Activated CD8-positive, alpha-beta T cell treated with anti-CD3 and anti-CD28 coated beads, Interleukin-2, amount 10 ng/mL, durations not matched to agents 7 days and 5 days (primary cell): ENCODE measurements around the gene RNF220. TPM values are rescaled to one million over a fixed set of nuclear protein-coding genes. Genes with fewer than 3 reads are reported as not detected.

Source experiments
- ATAC-seq: fragments of 150-1000 bp; cut with Tn5 transposase; one replicate; pipeline ENCODE4 v1.10.0; 2021; ENCODE audit warnings: moderate library complexity
- CTCF ChIA-PET: fragments of 350-600 bp; sonication (Branson Sonifier 250); formaldehyde crosslinking; loops from one replicate; lab custom pipeline; 2021; ENCODE audit warnings: antibody characterized with exemption; lab: Charles Lee
- POLR2A ChIA-PET: fragments of 350-600 bp; sonication (Branson Sonifier 250); formaldehyde crosslinking; loops from one replicate; lab custom pipeline; 2021; ENCODE audit warnings: antibody characterized with exemption; lab: Charles Lee
- DNase-seq: peaks from one replicate; pipeline ENCODE4 v3.0.0-alpha.2; 2020
- H3K27ac Mint-ChIP-seq: one replicate; pipeline ENCODE4 v1.8.0; 2021; ENCODE audit warnings: mild to moderate bottlenecking, mixed read lengths
- H3K27me3 Mint-ChIP-seq: one replicate; pipeline ENCODE4 v1.8.0; 2021; ENCODE audit warnings: low read depth, mixed read lengths
- H3K36me3 Mint-ChIP-seq: one replicate; pipeline ENCODE4 v1.8.0; 2021; ENCODE audit warnings: low read depth, mixed read lengths
- H3K4me1 Mint-ChIP-seq: one replicate; pipeline ENCODE4 v1.8.0; 2021; ENCODE audit warnings: low read depth, mixed read lengths
- H3K4me3 Mint-ChIP-seq: one replicate; pipeline ENCODE4 v1.8.0; 2021; ENCODE audit warnings: mild to moderate bottlenecking, mixed read lengths
- H3K9me3 Mint-ChIP-seq: one replicate; pipeline ENCODE4 v1.8.0; 2022; ENCODE audit warnings: mixed read lengths; ENCODE audit not compliant: insufficient read depth
- total RNA-seq, 2 experiments: library from RNA; stranded (reverse); gene quantifications; one replicate each; pipeline ENCODE4 v1.2.3, GENCODE V29; 2021

Gene RNF220
- total RNA-seq, 2 experiments from 2014 or later: 79.5 to 87.2 TPM

GRCh38 chr1:44483089-44483874 is 78.2 kb downstream of the RNF220 start:
- Mint-ChIP-seq H3K27ac (no peak overlapping the region), H3K9me3 (no peaks in the 10 kb centered on the region), H3K4me1 (no peaks in the 10 kb centered on the region), H3K36me3 (no peaks in the 10 kb centered on the region), H3K4me3 (no peak overlapping the region), H3K27me3 (peaks cover 30% of the 10 kb centered on the region)
- DNase-seq: no peak
- POLR2A ChIA-PET: no interaction called here
- CTCF ChIA-PET: no interaction called here
- no peak for ATAC-seq

DNA sequence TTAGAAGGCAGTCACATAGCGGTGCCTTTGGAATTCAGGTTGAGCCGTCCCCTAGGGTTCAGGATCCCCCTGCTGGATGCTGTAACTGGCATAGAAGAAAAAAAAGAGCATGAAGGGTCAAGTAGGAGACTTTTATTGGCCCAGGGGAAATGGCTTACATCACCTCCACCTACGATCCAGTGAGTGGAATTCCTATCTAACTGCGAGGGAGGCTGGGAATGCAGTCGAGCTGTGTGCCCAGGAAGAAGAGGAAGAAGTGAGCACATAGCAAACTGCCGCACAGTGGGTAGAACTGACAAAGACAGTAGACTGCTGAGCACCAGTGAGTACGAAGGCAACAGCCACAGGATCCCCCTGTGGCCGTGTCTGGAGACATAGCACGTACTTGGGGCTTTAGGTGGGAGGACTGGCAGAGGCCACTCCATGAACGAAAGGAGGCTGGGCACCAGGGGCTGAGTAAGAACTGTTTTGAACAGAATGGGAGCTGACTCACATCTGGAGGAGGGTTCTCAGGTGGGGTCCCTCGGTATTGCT is 79.2 kb downstream of the RNF220 start:
- no peak overlapping the region for H3K4me3 Mint-ChIP-seq
- no peaks in the 10 kb centered on the region for H3K4me1 Mint-ChIP-seq
- H3K27me3 Mint-ChIP-seq: peaks cover 30% of the 10 kb centered on the region
- CTCF ChIA-PET: no interaction called here
- H3K27ac Mint-ChIP-seq: no peak overlapping the region
- H3K9me3 Mint-ChIP-seq: no peaks in the 10 kb centered on the region
- ATAC-seq (no peak), DNase-seq (no peak)
- no peaks in the 10 kb centered on the region for H3K36me3 Mint-ChIP-seq
- POLR2A ChIA-PET: no interaction called here

DNA sequence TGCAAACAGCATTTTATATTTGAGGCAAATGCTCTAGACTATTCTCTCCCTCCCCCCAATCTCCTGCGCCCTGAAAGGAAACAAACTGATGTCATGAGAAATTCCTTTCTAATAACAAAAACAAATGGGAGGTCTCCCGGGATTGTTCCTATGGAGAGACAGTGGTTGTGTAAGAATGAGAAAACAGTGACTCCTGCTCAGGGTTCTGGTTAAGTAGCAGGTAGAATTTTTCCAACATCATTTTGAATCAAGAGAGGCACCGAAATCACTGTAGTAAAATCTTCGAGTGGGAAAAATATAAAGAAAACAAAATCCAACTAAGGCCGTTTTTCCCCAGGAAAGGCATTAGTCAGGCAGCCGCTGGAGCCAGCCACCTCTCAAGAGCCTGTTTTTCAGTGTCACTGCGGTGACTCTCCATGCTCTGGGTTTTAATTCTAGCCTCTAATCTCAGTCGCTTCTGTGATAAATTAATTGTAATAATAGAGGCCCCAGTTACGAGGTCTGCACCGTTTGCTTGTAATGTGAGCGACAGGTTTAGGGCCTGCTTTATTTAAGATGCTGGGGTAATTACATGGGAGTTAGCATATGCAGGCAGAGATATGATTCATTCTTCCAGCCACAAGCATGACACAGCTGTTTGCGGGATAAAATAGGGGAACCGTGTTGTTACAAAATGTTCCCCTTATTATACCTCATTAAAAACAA is 80.3 kb downstream of the RNF220 start:
- DNase-seq (no peak), ATAC-seq (no peak)
- Mint-ChIP-seq H3K27ac (no peak overlapping the region), H3K9me3 (no peaks in the 10 kb centered on the region), H3K4me3 (no peak overlapping the region), H3K27me3 (peaks cover 25% of the 10 kb centered on the region), H3K36me3 (no peaks in the 10 kb centered on the region), H3K4me1 (no peaks in the 10 kb centered on the region)
- ChIA-PET POLR2A (no interaction called here), CTCF (no interaction called here)

DNA sequence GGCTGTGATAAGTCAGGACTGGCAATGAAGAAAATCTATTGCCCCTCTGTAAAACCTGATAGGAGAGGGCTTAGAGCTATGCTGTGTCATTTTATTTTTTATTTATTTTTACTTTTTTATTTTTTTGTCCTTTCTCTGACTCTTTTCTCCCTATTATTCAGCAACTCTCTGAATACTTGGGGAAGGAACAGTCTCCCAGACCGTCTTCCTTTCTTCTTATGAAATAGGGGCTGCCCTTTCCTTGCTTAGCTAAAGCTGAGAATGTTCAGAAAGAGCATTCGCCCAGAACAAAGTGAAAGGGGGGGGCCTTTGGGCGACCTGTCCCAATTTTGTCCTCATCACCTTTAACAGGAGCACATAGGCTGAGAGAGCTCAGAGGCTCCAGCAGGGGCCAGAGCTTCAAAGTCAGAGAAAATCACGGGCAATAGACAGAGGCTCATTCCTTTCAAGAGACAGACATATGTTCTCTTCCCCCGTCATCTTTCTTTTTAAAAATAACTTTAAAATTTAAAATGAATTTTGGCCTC is 80.9 kb downstream of the RNF220 start:
- no peak overlapping the region for H3K4me3 Mint-ChIP-seq
- H3K27ac Mint-ChIP-seq: no peak overlapping the region
- no peaks in the 10 kb centered on the region for H3K4me1 Mint-ChIP-seq
- ATAC-seq (no peak), DNase-seq (no peak)
- no peaks in the 10 kb centered on the region for H3K9me3 Mint-ChIP-seq
- ChIA-PET CTCF (no interaction called here), POLR2A (no interaction called here)
- H3K27me3 Mint-ChIP-seq: peaks cover 26% of the 10 kb centered on the region
- no peaks in the 10 kb centered on the region for H3K36me3 Mint-ChIP-seq

DNA sequence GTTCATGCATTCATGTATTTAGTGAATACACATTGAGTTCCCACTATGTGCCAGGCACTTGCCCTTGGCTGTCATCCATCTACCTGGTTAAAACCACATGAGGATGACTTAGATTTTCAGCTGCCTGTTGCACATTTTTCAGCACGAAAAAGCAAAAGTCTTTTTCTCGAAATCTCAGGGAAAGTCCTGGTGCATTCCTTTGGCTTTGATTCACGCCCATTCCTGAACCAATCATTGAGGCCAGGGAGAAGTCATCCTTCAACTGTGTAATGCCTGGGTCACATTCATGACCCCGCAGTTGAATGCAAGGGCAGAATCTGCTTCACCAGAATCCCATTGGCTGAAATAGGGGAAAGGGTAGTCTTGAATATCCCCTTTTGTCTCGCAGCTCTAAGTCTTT is 84.4 kb downstream of the RNF220 start:
- Mint-ChIP-seq H3K27me3 (peaks cover 17% of the 10 kb centered on the region), H3K4me3 (no peak overlapping the region), H3K9me3 (no peaks in the 10 kb centered on the region), H3K36me3 (no peaks in the 10 kb centered on the region), H3K4me1 (no peaks in the 10 kb centered on the region), H3K27ac (no peak overlapping the region)
- ATAC-seq: no peak
- DNase-seq: no peak
- ChIA-PET CTCF (no interaction called here), POLR2A (no interaction called here)

DNA sequence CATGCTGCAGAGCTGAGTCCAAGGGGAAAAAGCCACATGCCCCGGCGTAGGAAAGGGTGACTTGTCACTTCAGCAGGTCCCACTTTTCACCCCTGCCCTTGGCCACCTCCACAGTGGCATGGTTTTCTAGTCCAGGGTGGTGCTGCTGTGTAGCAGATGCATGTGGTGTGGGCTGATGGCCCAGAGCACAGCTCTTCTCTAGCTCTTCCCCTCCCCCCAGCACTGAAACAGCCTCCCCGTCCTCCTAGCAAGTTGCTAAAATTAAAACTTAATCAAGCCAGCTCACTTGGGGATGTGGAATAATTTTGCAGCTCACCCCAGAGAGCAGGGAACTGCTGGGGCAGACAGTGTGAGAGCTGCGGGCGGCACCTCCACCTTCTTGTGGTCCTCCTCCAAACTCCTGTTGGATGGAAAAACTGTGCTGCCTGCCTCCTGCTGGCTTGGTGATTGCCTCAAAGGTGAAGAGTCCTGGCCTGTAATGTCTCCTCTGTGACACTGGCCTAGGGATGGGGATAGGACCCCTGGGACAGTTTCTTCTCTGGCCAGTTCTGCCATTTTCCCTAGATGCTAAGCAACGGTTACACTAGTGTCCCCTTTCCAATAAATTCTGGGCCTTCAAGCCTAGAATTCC is 91.6 kb downstream of the RNF220 start:
- H3K27ac Mint-ChIP-seq: no peak overlapping the region
- DNase-seq (no peak), ATAC-seq (no peak)
- ChIA-PET CTCF (interaction anchor here (1.1 kb wide), 1 partner anchor 98 kb away, joined by 3 read pairs; no protein-coding TSS in a partner anchor), POLR2A (interaction anchor here (0.5 kb wide), 1 partner anchor 1097 kb away, joined by 3 read pairs; no protein-coding TSS in a partner anchor)
- H3K27me3 Mint-ChIP-seq: peaks cover 12% of the 10 kb centered on the region
- no peaks in the 10 kb centered on the region for H3K4me1 Mint-ChIP-seq
- no peaks in the 10 kb centered on the region for H3K36me3 Mint-ChIP-seq
- H3K4me3 Mint-ChIP-seq: no peak overlapping the region
- no peaks in the 10 kb centered on the region for H3K9me3 Mint-ChIP-seq

DNA sequence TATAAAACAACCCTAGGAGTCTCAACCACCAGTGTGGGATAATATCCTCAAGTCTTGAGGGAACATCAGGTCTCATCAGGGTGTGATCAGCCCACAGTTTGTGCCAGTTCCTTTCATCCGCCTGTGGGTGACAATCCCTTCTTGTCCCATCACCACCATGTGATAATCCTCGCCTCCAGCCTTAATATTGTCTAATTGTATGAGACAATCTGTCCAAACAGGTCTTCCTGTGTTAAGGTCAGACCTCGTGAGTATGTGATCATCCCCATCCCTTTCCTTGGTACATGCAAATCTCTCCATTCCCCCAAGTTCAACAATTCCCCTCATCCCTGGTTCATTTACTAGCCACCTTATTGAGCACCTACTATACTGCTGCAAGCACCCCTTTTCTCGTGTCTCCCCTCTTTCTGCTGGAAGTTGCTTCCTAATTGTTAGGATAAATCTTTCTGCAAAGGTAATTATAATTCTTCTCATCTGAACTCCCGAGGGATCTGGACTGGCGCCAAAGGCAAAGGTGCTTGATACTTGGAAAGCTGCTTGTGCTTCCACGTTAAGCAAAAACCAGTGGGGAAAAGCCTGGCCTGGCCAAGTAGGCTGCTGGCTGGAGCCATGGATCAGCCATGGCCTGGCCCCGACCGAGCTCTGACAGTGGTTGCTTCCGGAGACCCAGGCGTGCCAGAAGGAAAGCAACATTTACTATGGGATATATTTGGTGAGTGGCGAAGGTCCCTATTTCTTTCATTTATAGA is 92.5 kb downstream of the RNF220 start:
- Mint-ChIP-seq H3K27me3 (peaks cover 11% of the 10 kb centered on the region), H3K36me3 (no peaks in the 10 kb centered on the region), H3K27ac (no peak overlapping the region), H3K9me3 (no peaks in the 10 kb centered on the region), H3K4me3 (no peak overlapping the region), H3K4me1 (no peaks in the 10 kb centered on the region)
- ATAC-seq (no peak), DNase-seq (no peak)
- POLR2A ChIA-PET: no interaction called here
- CTCF ChIA-PET: no interaction called here

- H3K27me3 Mint-ChIP-seq: peaks cover 8% of the 10 kb centered on the region
- no peak overlapping the region for H3K4me3 Mint-ChIP-seq
- no peak for ATAC-seq
- no peak for DNase-seq
- H3K4me1 Mint-ChIP-seq: no peaks in the 10 kb centered on the region
- no peaks in the 10 kb centered on the region for H3K36me3 Mint-ChIP-seq
- H3K9me3 Mint-ChIP-seq: no peaks in the 10 kb centered on the region
- POLR2A ChIA-PET: no interaction called here
- CTCF ChIA-PET: no interaction called here
- no peak overlapping the region for H3K27ac Mint-ChIP-seq
Observed at GRCh38 chr1:44499306-44499705, 94.3 kb downstream of the RNF220 start.

DNA sequence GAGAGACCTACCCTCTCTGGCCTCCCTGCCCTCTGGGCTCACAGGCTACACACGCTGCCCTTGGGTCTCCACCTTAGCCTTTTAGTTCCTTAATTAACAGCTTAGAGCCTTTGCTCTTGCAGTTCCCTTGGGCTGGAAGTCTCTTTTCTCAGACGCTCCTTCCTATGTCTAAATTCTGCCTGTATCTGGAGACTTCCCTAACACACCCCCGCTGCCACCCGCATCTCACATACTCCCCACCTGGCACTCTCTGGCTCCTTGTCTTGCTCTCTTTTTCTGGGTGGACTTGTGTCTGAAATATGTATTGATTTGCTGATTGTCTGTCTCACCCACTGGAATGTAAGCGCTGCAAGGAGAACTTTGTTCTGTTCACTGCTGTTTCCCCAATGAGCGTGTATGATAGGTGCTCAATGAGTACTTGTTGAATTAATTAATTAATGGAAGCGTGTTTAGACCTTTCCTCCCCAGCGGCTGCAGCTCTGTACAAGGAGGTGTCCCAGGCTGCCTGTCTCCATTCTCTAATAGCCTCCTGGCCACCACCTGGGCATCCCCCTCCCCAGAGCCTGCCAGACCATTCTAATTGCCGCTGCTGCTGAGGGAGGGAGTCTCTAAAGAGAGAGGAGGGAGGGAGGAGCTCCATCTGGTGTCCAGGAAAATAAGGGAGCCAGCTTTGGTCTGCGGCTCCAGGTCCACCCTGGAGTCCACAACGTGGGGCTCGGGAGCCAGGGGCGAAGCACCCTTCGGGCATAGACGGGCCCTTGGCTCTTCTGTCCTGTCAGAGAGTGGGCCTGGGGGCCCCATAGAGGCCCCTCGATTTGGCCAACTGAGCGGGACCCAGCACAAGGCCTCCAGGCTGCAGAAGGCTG is 95.4 kb downstream of the RNF220 start:
- no peaks in the 10 kb centered on the region for H3K4me1 Mint-ChIP-seq
- H3K9me3 Mint-ChIP-seq: no peaks in the 10 kb centered on the region
- DNase-seq (no peak), ATAC-seq (no peak)
- H3K36me3 Mint-ChIP-seq: no peaks in the 10 kb centered on the region
- H3K4me3 Mint-ChIP-seq: no peak overlapping the region
- ChIA-PET POLR2A (no interaction called here), CTCF (no interaction called here)
- no peak overlapping the region for H3K27ac Mint-ChIP-seq
- H3K27me3 Mint-ChIP-seq: peaks cover 10% of the 10 kb centered on the region

DNA sequence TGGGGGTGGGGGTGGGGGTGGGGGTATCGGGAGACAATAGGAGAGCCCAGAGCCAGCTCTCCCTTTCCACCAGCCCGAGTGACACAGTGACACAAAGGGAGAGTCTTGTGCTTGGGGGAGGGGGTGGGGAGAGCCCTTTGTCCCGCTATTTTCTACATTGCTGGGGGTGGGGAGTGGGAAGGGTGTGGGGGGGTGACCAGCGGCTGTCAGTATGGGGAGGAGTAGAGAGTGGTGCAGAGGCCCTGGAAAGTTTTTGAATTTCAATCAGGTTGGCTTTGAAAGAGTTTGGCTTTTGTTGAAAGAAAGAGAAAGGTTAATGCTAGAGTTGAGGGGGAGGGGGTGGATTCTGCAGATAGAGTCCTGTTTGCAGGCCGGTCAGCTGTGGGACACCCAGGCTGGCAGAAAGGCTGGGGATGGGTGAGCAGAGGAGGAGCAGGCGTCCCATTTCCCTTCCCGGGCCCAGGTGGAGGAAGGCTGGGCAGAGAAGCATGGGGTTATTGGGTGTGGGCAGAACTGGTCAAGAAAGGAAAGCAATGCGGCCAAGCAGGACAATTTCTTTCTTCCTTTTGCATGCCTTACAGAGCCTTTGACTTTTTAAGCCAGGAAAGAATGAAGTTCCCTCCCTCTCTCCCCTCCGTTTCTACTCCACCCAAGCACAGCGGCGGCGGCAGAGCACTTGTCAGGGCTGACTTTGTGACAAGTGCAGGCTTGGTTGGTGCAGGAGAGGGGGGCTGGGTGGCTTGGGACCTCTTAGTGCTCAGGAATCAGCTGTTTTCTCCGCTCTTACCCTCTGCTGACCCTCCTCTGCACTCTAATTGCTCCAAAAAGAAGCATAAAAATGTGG is 96.2 kb downstream of the RNF220 start:
- ATAC-seq (no peak), DNase-seq (no peak)
- Mint-ChIP-seq H3K4me1 (no peaks in the 10 kb centered on the region), H3K4me3 (no peak overlapping the region), H3K27ac (no peak overlapping the region), H3K9me3 (no peaks in the 10 kb centered on the region), H3K27me3 (peaks cover 2% of the 10 kb centered on the region), H3K36me3 (no peaks in the 10 kb centered on the region)
- ChIA-PET POLR2A (no interaction called here), CTCF (no interaction called here)
